Measurements from ENCODE around the gene SYT14. TPM values are rescaled to one million over a fixed set of nuclear protein-coding genes. Genes with fewer than 3 reads are reported as not detected.
"Not testable (repeated sequence)": the region's sequence is repeated elsewhere in the genome, so short reads cannot be mapped to it uniquely, and the experiment has no call there.

SYT14 gene
- total and polyA plus RNA-seq, 2 of the 4 experiments (the other 2 are of a cell fraction), result 0.14 to 1.3 TPM

DNA sequence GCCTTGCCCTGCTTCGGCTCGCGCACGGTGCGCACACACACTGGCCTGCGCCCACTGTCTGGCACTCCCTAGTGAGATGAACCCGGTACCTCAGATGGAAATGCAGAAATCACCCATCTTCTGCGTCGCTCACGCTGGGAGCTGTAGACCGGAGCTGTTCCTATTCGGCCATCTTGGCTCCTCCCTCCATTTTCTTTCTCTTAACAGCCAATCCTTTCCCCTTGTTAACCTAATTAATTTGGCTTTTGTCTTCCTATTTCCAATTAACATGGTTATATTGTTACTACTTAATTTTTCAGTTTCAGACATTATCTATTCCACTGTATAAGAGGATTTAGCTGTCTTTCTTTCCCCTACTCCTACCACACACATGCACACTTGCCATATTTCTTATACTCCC lies 18.4 kb upstream of the SYT14 start:
- no CpG with 5 or more reads among the region's 12 CpGs for WGBS, 2 experiments (ENCODE audit: extremely low coverage in 2 of 2, insufficient read length in 1 of 2)
- H3K56ac ChIP-seq (ENCODE audit: extremely low read depth, insufficient read depth, low read length); H4K5ac ChIP-seq (ENCODE audit: low read depth, low read length); H3K4me3 ChIP-seq (ENCODE audit: insufficient read depth, low read depth, low read length); H2BK20ac ChIP-seq (ENCODE audit: low read depth, low read length); H3K9me3 ChIP-seq (ENCODE audit: control insufficient read depth, insufficient read depth, low read length); H3K79me1 ChIP-seq (ENCODE audit: low read depth in 1 of 2, low read length in 2 of 2); H3K9ac ChIP-seq (ENCODE audit: low read depth, low read length); H3K4ac ChIP-seq (ENCODE audit: low read depth, low read length); H3K23ac ChIP-seq (ENCODE audit: low read depth, low read length); H2AFZ ChIP-seq (replicated peaks; ENCODE audit: low read length, poor library complexity); BruUV-seq (replicated peaks); H3K4me1 ChIP-seq (ENCODE audit: control insufficient read depth, insufficient read depth, low read length); H3K4me2 ChIP-seq (ENCODE audit: low read depth, low read length); H3K18ac ChIP-seq (ENCODE audit: low read depth, low read length); H2BK5ac ChIP-seq (ENCODE audit: low read depth, low read length, poor library complexity, severe bottlenecking); H3K36me3 ChIP-seq (ENCODE audit: control insufficient read depth, insufficient read depth, low read length); H2AK5ac ChIP-seq (ENCODE audit: low read depth, low read length); CTCF ChIA-PET; POLR2A ChIA-PET (ENCODE audit: unreplicated experiment); H4K8ac ChIP-seq (ENCODE audit: low read depth in 2 of 2, low read length in 2 of 2); dilution Hi-C loops (cut with HindIII; ENCODE audit: low sequenced_read_pairs, unreplicated experiment); DNase-seq; H2BK120ac ChIP-seq (ENCODE audit: low read depth, low read length); H2AK9ac ChIP-seq (replicated peaks; ENCODE audit: low read depth, low read length, poor library complexity); in situ Hi-C loops (cut with MboI; ENCODE audit: low sequenced_read_pairs); H3K9me1 ChIP-seq (ENCODE audit: insufficient read depth, low read length); H3K27me3 ChIP-seq (ENCODE audit: control insufficient read depth, insufficient read depth, low read length); H2BK15ac ChIP-seq (ENCODE audit: low read depth, low read length); H3K14ac ChIP-seq (replicated peaks; ENCODE audit: low read depth, low read length); H3K27ac ChIP-seq (ENCODE audit: insufficient read depth, low read length); H4K20me1 ChIP-seq (ENCODE audit: insufficient read depth, low read length); intact Hi-C loops (cut with micrococcal nuclease); ATAC-seq (ENCODE audit: low read depth); H4K91ac ChIP-seq (ENCODE audit: insufficient read depth, low read depth, low read length): not testable (repeated sequence)
